Measurements from ENCODE around the gene ZNF467.

ZNF467 gene

GRCh38 chr7:149799397-149800168 is 26.2 kb upstream of the ZNF467 start:
- no peaks in the 10 kb centered on the region for H3K9me2 ChIP-seq (replicated peaks; ENCODE audit: insufficient read depth, low read length)
- peak; percentile 58 for DNase-seq
- H3K4me1 ChIP-seq (ENCODE audit: low read length): no peaks in the 10 kb centered on the region
- H3F3A ChIP-seq (ENCODE audit: insufficient read depth, low read length): no peaks in the 10 kb centered on the region
- no peak overlapping the region for H3K4me3 ChIP-seq (ENCODE audit: low read length)
- no peaks in the 10 kb centered on the region for H3K36me3 ChIP-seq (replicated peaks; ENCODE audit: insufficient read depth, low read length)
- H2AFZ ChIP-seq (ENCODE audit: low read length): no peak overlapping the region
- peak; percentile 95 for TF ChIP-seq CTCF (IDR thresholded peaks at IDR 0.05; ENCODE audit: low read length)
- TF ChIP-seq EZH2phosphoT487 (IDR thresholded peaks at IDR 0.05; ENCODE audit: low read length): no peak
- no peak overlapping the region for H3K4me2 ChIP-seq (ENCODE audit: low read depth, low read length)
- peaks cover 51% of the 10 kb centered on the region for H3K27me3 ChIP-seq (replicated peaks; ENCODE audit: insufficient read depth, low read length)
- H4K20me1 ChIP-seq (ENCODE audit: insufficient read depth, low read length): no peaks in the 10 kb centered on the region
- no peaks in the 10 kb centered on the region for H3K9me3 ChIP-seq (replicated peaks; ENCODE audit: insufficient read depth, low read length)
- H3K79me2 ChIP-seq (ENCODE audit: low read length): no peaks in the 10 kb centered on the region
- no peak overlapping the region for H3K9ac ChIP-seq (ENCODE audit: low read length)
- no peak overlapping the region for H3K27ac ChIP-seq (ENCODE audit: low read length)

GRCh38 chr7:149797771-149798170 is 24.4 kb upstream of the ZNF467 start:
- no peak for DNase-seq
- Histone ChIP-seq H3K4me1 (ENCODE audit: low read length) (no peaks in the 10 kb centered on the region), H3K36me3 (replicated peaks; ENCODE audit: insufficient read depth, low read length) (no peaks in the 10 kb centered on the region), H3K27ac (ENCODE audit: low read length) (no peak overlapping the region), H3F3A (ENCODE audit: insufficient read depth, low read length) (no peaks in the 10 kb centered on the region), H3K9me2 (replicated peaks; ENCODE audit: insufficient read depth, low read length) (no peaks in the 10 kb centered on the region), H4K20me1 (ENCODE audit: insufficient read depth, low read length) (no peaks in the 10 kb centered on the region), H3K79me2 (ENCODE audit: low read length) (no peaks in the 10 kb centered on the region), H3K9ac (ENCODE audit: low read length) (no peak overlapping the region), H3K4me3 (ENCODE audit: low read length) (no peak overlapping the region), H3K9me3 (replicated peaks; ENCODE audit: insufficient read depth, low read length) (no peaks in the 10 kb centered on the region), H2AFZ (ENCODE audit: low read length) (no peak overlapping the region), H3K4me2 (ENCODE audit: low read depth, low read length) (no peak overlapping the region), H3K27me3 (replicated peaks; ENCODE audit: insufficient read depth, low read length) (peaks cover 51% of the 10 kb centered on the region)
- TF ChIP-seq CTCF (IDR thresholded peaks at IDR 0.05; ENCODE audit: low read length) (no peak), EZH2phosphoT487 (IDR thresholded peaks at IDR 0.05; ENCODE audit: low read length) (no peak), EZH2 (optimal IDR thresholded peaks at IDR 0.05; ENCODE audit: low read depth, low read length) (no peak)

- Histone ChIP-seq H3K4me1 (ENCODE audit: low read length) (no peaks in the 10 kb centered on the region), H3K27ac (ENCODE audit: low read length) (no peak overlapping the region), H3K9me3 (replicated peaks; ENCODE audit: insufficient read depth, low read length) (no peaks in the 10 kb centered on the region), H3K9me2 (replicated peaks; ENCODE audit: insufficient read depth, low read length) (no peaks in the 10 kb centered on the region), H3K79me2 (ENCODE audit: low read length) (no peaks in the 10 kb centered on the region), H3F3A (ENCODE audit: insufficient read depth, low read length) (no peaks in the 10 kb centered on the region), H2AFZ (ENCODE audit: low read length) (no peak overlapping the region), H4K20me1 (ENCODE audit: insufficient read depth, low read length) (no peaks in the 10 kb centered on the region), H3K27me3 (replicated peaks; ENCODE audit: insufficient read depth, low read length) (peaks cover 64% of the 10 kb centered on the region), H3K9ac (ENCODE audit: low read length) (no peak overlapping the region), H3K36me3 (replicated peaks; ENCODE audit: insufficient read depth, low read length) (no peaks in the 10 kb centered on the region), H3K4me2 (ENCODE audit: low read depth, low read length) (no peak overlapping the region), H3K4me3 (ENCODE audit: low read length) (no peak overlapping the region)
- DNase-seq: no peak
- no peak for TF ChIP-seq EZH2 (optimal IDR thresholded peaks at IDR 0.05; ENCODE audit: low read depth, low read length)
- TF ChIP-seq CTCF (IDR thresholded peaks at IDR 0.05; ENCODE audit: low read length): no peak
- TF ChIP-seq EZH2phosphoT487 (IDR thresholded peaks at IDR 0.05; ENCODE audit: low read length): no peak
Observed at GRCh38 chr7:149796287-149796860, 23.0 kb upstream of the ZNF467 start.
